ENCODE data around the gene MTHFR. TPM values are rescaled to one million over a fixed set of nuclear protein-coding genes. Genes with fewer than 3 reads are reported as not detected.

The MTHFR gene
- polyA plus RNA-seq, 1 of the 3 experiments (the other 2 are of a cell fraction): 5.3 TPM

DNA sequence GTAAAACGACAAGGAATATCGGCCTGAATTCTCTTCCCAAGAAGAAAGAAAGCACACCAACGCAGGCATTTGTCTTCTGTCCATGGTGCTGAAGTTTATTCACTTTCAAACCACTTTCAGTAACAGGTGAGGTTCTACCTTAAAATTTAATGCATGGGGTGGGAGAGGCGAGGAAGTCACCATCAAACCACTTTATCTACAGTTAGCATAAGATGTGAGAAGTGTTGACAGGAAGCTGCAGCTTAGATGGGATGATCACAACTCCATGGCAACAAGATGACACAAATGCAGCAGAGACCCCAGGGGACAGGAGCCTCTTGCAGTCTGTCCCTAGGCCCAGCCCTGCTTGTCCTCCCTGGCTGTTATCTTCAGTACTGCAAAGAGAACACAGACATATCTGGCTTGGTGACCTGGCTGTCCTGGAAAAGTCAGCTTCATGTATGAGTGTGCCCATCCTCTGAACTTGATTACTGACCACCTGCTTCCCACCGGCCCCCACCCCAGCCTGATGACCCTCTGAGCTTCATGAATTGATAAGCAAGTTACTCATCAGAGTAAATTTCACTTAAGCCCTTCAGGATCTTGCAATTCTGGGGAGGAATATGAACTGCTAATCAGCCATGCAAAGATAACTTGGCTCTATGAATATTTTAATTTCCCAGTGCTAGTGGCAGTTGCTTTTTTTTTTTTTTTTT is 40.0 kb upstream of the MTHFR start:
- Histone ChIP-seq H3K4me1 (ENCODE audit: control insufficient read depth in 1 of 2, insufficient read depth in 2 of 2, low read depth in 1 of 2, low read length in 1 of 2) (peaks cover 0 to 52% of the 10 kb centered on the region in 2 experiments; a peak in 2 of 4 replicates), H3K9ac (no peak overlapping the region), H3K4me2 (no peak overlapping the region), H3K79me2 (ENCODE audit: insufficient read depth) (no peaks in the 10 kb centered on the region), H2AFZ (ENCODE audit: low read depth) (no peak overlapping the region), H3K9me3 (no peaks in the 10 kb centered on the region), H3K9me2 (no peaks in the 10 kb centered on the region), H3K4me3 (ENCODE audit: low read depth in 2 of 2, low read length in 1 of 2) (no peak overlapping the region), H4K20me1 (ENCODE audit: insufficient read depth) (peaks cover 6% of the 10 kb centered on the region; the same call in 1 of the 2 replicates), H3K27ac (ENCODE audit: low read depth in 2 of 2, low read length in 1 of 2) (peak overlapping the region in 1 of 2 experiments; percentile 56; a peak in 2 of 4 replicates), H3F3A (replicated peaks; ENCODE audit: insufficient read depth) (no peaks in the 10 kb centered on the region), H3K27me3 (ENCODE audit: insufficient read depth) (no peaks in the 10 kb centered on the region), H3K36me3 (replicated peaks in 1 of 2; ENCODE audit: control insufficient read depth in 1 of 2, insufficient read depth in 2 of 2, low read length in 1 of 2) (peaks cover 22 to 26% of the 10 kb centered on the region in 2 experiments)
- POLR2A ChIA-PET: interaction anchor here (0.6 to 4.0 kb wide), 3 partner anchors 36 to 89 kb away, joined by 3 to 29 read pairs (median 15); partner anchors contain the start of gene PLOD1
- DNase-seq: peak; percentile 57
- no peak for TF ChIP-seq NFIC (IDR thresholded peaks at IDR 0.05; ENCODE audit: borderline replicate concordance)
- TF ChIP-seq, protein P1, sequence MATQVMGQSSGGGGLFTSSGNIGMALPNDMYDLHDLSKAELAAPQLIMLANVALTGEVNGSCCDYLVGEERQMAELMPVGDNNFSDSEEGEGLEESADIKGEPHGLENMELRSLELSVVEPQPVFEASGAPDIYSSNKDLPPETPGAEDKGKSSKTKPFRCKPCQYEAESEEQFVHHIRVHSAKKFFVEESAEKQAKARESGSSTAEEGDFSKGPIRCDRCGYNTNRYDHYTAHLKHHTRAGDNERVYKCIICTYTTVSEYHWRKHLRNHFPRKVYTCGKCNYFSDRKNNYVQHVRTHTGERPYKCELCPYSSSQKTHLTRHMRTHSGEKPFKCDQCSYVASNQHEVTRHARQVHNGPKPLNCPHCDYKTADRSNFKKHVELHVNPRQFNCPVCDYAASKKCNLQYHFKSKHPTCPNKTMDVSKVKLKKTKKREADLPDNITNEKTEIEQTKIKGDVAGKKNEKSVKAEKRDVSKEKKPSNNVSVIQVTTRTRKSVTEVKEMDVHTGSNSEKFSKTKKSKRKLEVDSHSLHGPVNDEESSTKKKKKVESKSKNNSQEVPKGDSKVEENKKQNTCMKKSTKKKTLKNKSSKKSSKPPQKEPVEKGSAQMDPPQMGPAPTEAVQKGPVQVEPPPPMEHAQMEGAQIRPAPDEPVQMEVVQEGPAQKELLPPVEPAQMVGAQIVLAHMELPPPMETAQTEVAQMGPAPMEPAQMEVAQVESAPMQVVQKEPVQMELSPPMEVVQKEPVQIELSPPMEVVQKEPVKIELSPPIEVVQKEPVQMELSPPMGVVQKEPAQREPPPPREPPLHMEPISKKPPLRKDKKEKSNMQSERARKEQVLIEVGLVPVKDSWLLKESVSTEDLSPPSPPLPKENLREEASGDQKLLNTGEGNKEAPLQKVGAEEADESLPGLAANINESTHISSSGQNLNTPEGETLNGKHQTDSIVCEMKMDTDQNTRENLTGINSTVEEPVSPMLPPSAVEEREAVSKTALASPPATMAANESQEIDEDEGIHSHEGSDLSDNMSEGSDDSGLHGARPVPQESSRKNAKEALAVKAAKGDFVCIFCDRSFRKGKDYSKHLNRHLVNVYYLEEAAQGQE (IDR thresholded peaks at IDR 0.05; ENCODE audit: low read depth, low read length): peak; percentile 95
- CTCF ChIA-PET: interaction anchor here (0.6 to 15.4 kb wide), 6 partner anchors 14 to 156 kb away, joined by 3 to 316 read pairs (median 4); no protein-coding TSS in a partner anchor
- 81% methylated on average over 5 of the region's 5 CpGs for WGBS (ENCODE audit: low lambda C conversion rate)

DNA sequence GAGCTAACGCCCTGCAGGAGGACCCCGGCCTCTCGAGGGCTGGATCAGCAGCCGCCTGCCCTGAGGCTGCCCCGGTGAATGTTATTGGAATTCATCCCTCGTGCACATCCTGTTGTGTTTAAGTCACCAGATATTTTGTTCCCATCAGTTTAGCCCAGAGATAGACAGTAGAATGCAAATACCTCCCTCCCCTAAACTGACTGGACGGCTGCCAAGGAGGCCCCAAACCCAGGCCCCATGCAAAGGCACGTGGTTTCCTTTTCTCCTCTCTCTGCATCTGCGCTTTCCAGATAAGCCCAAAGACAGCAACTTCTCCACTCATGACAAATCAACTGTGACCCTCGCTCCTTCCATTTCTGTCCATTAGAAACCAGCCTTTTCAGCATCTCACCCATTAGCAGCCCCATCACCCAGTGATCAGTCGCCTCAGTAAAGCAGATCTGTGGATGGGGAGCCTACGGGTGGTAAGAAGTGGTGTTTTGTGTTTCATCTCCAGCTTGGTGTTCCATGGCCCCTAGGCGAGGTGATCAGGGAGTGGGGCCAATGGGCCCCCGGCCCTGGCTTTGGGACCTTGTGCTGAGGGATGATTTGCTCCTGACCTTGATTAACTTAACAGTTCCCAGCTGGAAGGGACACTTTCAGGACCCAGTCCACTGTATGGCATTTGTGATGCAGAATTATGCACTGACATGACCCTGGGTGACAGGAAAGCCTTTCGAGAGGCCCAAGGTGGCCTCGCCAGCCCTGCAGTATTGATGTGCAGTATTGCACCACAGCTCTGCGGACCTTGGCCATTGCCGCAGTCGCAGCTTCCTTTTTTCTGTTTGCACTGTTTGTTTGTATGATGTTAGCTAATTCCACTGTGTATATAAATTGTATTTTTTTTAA is 36.6 kb upstream of the MTHFR start:
- Histone ChIP-seq H3K27me3 (ENCODE audit: insufficient read depth) (no peaks in the 10 kb centered on the region), H3K4me1 (ENCODE audit: control insufficient read depth in 1 of 2, insufficient read depth in 2 of 2, low read depth in 1 of 2, low read length in 1 of 2) (peaks cover 0 to 42% of the 10 kb centered on the region in 2 experiments; a peak in 2 of 4 replicates), H2AFZ (ENCODE audit: low read depth) (no peak overlapping the region), H4K20me1 (ENCODE audit: insufficient read depth) (peaks cover 10% of the 10 kb centered on the region; the same call in 1 of the 2 replicates), H3K27ac (ENCODE audit: low read depth in 2 of 2, low read length in 1 of 2) (peak overlapping the region in 1 of 2 experiments; percentile 93; a peak in 2 of 4 replicates), H3F3A (replicated peaks; ENCODE audit: insufficient read depth) (no peaks in the 10 kb centered on the region), H3K79me2 (ENCODE audit: insufficient read depth) (no peaks in the 10 kb centered on the region), H3K36me3 (replicated peaks in 1 of 2; ENCODE audit: control insufficient read depth in 1 of 2, insufficient read depth in 2 of 2, low read length in 1 of 2) (peaks cover 39 to 56% of the 10 kb centered on the region in 2 experiments), H3K9me3 (no peaks in the 10 kb centered on the region), H3K4me3 (ENCODE audit: low read depth in 2 of 2, low read length in 1 of 2) (no peak overlapping the region), H3K9me2 (no peaks in the 10 kb centered on the region), H3K4me2 (no peak overlapping the region), H3K9ac (no peak overlapping the region)
- ChIA-PET CTCF (interaction anchor here (1.5 to 15.4 kb wide), 5 partner anchors 32 to 65 kb away, joined by 6 to 316 read pairs (median 42); no protein-coding TSS in a partner anchor), POLR2A (interaction anchor here (1.1 to 3.7 kb wide), 5 partner anchors 35 to 66 kb away, joined by 3 to 34 read pairs (median 3); no protein-coding TSS in a partner anchor)
- peak; percentile 81 for DNase-seq
- WGBS (ENCODE audit: low lambda C conversion rate): 71% methylated on average over 18 of the region's 19 CpGs
- TF ChIP-seq, protein P2, sequence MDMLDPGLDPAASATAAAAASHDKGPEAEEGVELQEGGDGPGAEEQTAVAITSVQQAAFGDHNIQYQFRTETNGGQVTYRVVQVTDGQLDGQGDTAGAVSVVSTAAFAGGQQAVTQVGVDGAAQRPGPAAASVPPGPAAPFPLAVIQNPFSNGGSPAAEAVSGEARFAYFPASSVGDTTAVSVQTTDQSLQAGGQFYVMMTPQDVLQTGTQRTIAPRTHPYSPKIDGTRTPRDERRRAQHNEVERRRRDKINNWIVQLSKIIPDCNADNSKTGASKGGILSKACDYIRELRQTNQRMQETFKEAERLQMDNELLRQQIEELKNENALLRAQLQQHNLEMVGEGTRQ (IDR thresholded peaks at IDR 0.05; ENCODE audit: borderline replicate concordance, low read depth, low read length): no peak
- peak; percentile 50 for TF ChIP-seq GATA2 (CRISPR knock-in tag; IDR thresholded peaks at IDR 0.05)
- TF ChIP-seq TEAD4 (IDR thresholded peaks at IDR 0.05; ENCODE audit: borderline replicate concordance, insufficient read depth): no peak
- TF ChIP-seq NRF1 (IDR thresholded peaks at IDR 0.05; ENCODE audit: low read depth, low read length): no peak
- peak; percentile 81; the same call in 1 of the 2 replicates for TF ChIP-seq RCOR1 (IDR thresholded peaks at IDR 0.05; ENCODE audit: low read length)
- TF ChIP-seq, protein P3, sequence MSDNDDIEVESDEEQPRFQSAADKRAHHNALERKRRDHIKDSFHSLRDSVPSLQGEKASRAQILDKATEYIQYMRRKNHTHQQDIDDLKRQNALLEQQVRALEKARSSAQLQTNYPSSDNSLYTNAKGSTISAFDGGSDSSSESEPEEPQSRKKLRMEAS (IDR thresholded peaks at IDR 0.05; ENCODE audit: low read depth): no peak
- TF ChIP-seq EP300 (IDR thresholded peaks at IDR 0.05; ENCODE audit: borderline replicate concordance in 1 of 2, low read depth in 1 of 2, low read length in 1 of 2): peak in 1 of 2 experiments; percentile 50; a peak in 2 of 4 replicates
- peak; percentile 90 for TF ChIP-seq MXI1 (IDR thresholded peaks at IDR 0.05; ENCODE audit: low read depth, low read length)
- TF ChIP-seq, protein P4, sequence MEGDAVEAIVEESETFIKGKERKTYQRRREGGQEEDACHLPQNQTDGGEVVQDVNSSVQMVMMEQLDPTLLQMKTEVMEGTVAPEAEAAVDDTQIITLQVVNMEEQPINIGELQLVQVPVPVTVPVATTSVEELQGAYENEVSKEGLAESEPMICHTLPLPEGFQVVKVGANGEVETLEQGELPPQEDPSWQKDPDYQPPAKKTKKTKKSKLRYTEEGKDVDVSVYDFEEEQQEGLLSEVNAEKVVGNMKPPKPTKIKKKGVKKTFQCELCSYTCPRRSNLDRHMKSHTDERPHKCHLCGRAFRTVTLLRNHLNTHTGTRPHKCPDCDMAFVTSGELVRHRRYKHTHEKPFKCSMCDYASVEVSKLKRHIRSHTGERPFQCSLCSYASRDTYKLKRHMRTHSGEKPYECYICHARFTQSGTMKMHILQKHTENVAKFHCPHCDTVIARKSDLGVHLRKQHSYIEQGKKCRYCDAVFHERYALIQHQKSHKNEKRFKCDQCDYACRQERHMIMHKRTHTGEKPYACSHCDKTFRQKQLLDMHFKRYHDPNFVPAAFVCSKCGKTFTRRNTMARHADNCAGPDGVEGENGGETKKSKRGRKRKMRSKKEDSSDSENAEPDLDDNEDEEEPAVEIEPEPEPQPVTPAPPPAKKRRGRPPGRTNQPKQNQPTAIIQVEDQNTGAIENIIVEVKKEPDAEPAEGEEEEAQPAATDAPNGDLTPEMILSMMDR (IDR thresholded peaks at IDR 0.05): no peak

Measured in SK-N-SH (cell line).